SU-DHL-6 (cell line): ENCODE measurements around the gene STIMATE.

Experiments used
- EZH2phosphoT487 ChIP-seq: fragments of 200-600 bp; sonication (generic), shearing (Covaris generic); conservative IDR thresholded peaks from 2 replicates; pipeline ENCODE4 v1.6.1; 2018; ENCODE audit warnings: mild to moderate bottlenecking, antibody characterized with exemption, low read length, moderate library complexity, mixed read lengths
- TF ChIP-seq, protein P1 (sequence below): fragments of 200-600 bp; sonication (generic); IDR thresholded peaks from one replicate; pipeline ENCODE4 v1.5.1; 2017; ENCODE audit warnings: antibody characterized with exemption, mild to moderate bottlenecking, low read length, moderate library complexity; ENCODE audit not compliant: insufficient read depth, poor library complexity, severe bottlenecking

DNA sequence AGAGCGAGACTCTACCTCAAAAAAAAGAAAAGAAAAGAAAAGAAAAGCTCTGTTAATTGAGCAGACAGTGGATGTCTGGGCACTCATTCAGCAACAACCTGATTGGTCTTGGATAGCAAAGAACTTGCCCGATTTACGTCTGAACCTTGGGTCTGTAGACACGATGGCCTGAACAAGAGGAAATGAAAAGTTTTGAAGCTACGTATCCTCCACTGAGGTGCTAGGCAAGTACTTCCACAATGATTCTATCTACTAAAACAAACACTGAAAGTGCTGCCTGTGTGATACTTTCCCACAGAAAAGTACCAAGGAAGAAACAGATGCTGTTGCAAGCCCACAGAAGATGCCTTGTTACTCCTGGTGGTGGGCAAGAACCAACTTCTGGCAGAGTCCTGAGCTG lies 40.7 kb downstream of the STIMATE start:
- TF ChIP-seq, protein P1, sequence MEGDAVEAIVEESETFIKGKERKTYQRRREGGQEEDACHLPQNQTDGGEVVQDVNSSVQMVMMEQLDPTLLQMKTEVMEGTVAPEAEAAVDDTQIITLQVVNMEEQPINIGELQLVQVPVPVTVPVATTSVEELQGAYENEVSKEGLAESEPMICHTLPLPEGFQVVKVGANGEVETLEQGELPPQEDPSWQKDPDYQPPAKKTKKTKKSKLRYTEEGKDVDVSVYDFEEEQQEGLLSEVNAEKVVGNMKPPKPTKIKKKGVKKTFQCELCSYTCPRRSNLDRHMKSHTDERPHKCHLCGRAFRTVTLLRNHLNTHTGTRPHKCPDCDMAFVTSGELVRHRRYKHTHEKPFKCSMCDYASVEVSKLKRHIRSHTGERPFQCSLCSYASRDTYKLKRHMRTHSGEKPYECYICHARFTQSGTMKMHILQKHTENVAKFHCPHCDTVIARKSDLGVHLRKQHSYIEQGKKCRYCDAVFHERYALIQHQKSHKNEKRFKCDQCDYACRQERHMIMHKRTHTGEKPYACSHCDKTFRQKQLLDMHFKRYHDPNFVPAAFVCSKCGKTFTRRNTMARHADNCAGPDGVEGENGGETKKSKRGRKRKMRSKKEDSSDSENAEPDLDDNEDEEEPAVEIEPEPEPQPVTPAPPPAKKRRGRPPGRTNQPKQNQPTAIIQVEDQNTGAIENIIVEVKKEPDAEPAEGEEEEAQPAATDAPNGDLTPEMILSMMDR = no peak
- TF ChIP-seq EZH2phosphoT487 = no peak
